ENCODE results near the gene CRLF3. TPM values are rescaled to one million over a fixed set of nuclear protein-coding genes. Genes with fewer than 3 reads are reported as not detected.
"Not testable (repeated sequence)": the region's sequence is repeated elsewhere in the genome, so short reads cannot be mapped to it uniquely, and the experiment has no call there.

Gene CRLF3
- 21.6 and 25.7 TPM in 2 replicates for total RNA-seq (2014; rRNA removed; shearing (Covaris generic))
- 19.8 and 24.1 TPM in 2 replicates for polyA plus RNA-seq (2015; cell fraction: cytosol; rRNA removed)
- 15.9 and 17.5 TPM in 2 replicates for polyA plus RNA-seq (2015; cell fraction: nucleus; rRNA removed)

DNA sequence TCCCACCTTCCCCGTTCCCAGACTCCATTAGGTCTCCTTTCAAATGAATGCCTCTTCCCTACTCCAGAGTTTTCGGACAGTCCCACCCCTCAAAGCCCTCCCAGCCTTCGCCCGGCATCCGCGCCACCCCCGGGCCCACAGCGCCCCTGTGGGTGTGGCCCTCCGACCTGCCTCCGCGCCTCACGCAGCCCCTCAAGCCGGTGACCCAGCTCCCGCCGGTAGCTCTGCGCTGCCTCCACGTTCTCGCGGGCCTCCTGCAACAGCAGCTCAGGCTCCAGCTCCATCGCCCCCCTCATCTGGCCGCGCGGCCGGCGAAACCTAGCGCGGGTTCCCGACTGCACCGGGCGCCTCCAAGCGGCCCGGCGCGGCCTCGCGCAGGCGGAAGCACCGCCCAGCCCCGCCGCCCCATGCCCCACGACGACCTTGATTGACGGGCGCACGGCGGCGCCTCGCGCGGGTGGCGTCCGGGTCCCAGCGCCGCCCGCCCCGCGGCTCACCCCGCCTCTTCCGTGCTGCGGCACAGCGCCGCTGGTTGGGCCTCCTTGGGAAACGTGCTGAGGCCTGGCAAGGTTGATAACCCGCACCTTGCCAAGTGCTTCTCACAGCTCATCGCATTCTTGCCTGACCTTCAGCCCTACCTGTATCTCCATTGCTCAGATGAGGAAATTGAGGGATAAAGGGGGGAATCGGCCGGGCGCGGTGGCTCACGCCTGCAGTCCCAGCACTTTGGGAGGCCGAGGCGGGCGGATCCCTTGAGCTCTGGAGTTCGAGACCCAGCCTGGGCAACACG, at the start of gene CRLF3:
Gene CRLF3, minus strand, starts transcription at position 337 of the 790 bp plus-strand sequence. Its CDS starts 41 bp downstream, at position 296.
- DNase-seq (ENCODE audit: low read depth) = peak; percentile 91

DNA sequence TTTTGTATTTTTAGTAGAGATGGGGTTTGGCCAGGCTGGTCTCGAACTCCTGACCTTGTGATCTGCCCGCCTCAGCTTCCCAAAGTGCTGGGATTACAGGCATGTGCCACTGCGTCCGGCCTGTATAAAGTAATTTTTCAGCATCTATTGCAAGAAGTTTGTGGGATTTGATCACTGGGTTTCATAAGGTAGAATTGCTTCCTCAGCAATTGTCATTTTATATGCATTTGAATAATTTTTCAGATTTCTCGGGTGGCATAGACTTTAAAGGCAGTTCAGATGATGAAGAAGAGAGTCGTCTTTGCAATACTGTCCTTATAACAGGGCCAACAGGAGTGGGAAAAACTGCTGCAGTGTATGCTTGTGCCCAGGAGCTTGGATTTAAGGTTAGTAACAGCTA, 44.5 kb upstream of the CRLF3 start:
- DNase-seq (ENCODE audit: low read depth) = no peak

- no peak for DNase-seq (ENCODE audit: low read depth)
These were observed 40.1 kb upstream of the CRLF3 start for GRCh38 chr17:30864636-30865035.

DNA sequence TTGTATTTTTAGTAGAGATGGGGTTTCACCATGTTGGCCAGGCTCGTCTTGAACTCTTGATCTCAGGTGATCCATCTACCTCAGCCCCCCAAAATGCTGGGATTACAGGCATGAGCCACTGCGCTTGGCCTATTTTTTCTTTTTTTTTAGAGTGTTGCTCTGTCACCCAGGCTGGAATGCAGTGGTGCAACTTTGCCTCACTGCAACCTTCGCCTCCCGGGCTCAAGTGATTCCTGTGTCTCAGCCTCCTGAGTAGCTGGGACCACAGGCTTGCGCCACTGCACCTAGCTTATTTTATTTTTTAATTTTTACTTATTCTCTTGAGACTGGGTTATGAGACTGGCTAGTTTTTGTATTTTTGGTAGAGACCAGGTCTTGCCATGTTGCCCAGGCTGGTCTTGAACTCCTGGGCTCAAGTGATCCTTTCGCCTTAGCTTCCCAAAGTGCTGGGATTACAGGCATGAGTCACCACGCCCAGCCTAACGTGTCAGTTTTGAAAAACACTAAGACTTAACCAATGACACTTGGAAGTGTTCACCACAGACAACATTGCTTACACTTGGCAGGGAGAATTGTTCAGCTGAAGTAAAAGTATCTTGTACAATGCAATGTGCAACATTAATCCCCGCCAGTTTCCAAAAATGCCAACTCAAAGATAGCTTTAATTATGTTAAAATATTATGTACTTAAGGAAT, 34.2 kb upstream of the CRLF3 start:
- no peak for DNase-seq (ENCODE audit: low read depth)

GRCh38 chr17:30854146-30854545, 29.7 kb upstream of the CRLF3 start:
- no peak for DNase-seq (ENCODE audit: low read depth)

DNA sequence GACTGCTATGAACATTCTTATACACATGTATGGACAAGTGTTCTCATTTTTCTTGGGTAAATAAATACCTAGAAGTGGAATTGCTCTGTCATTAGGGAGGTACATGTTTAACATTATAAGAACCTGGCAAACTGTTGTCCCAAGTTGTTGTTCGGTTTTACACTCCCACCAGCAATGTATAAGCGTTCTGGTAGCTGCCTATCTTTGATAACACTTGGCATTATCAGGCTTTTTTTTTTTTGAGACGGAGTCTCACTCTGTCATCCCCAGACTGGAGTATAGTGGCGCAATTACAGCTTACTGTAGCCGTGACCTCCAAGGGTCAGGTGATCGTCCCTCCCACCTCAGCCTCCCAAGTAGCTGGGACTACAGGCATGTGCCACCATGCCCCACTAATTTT, 23.5 kb upstream of the CRLF3 start:
- no peak for DNase-seq (ENCODE audit: low read depth)

DNA sequence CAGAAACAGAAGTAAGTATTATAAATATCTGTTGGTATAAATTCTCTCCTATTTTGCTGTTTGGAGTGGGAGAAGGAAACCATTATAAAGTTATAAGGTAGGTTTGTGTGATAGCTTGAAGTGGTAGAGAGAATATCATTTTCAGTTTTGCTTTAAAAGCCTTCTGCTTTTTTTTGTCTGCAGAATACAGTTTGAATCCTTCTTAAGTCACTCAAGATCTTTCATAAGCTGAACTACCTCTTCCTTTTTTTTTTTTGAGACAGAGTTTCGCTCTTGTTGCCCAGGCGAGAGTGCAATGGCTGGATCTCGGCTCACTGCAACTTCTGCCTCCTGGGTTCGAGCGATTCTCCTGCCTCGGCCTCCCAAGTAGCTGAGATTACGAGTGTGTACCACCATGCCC, 16.3 kb upstream of the CRLF3 start:
- DNase-seq (ENCODE audit: low read depth) = no peak

DNA sequence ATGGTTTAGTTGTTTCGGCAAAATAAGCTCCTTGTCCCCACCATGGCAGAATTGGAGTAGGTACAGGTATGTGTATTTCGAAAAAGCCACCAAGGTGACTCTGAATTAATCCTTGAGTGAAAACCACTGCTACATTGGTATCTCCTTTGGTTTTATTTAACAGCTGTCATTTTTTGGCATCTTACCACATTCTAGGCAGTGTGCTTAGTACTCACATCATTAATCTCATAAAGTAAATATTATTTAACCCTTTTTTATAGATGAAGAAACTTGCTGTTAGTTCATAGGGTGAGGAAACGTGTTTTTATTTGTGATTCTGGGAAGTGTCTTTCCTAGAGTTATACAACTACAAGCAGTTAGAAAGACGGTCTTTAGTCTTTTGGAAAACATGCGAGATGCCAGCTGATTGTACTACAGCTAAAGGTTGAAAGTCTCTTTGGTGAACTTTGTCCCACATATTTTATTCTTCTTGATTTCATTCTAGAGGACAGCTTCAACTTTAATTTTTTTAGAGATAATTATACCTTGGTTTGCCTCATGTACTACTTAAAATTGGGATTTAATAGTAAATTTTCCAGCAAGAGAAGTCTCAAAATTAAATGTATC, 13.8 kb upstream of the CRLF3 start:
- no peak for DNase-seq (ENCODE audit: low read depth)

GRCh38 chr17:30832438-30833124, 8.1 kb upstream of the CRLF3 start:
- no peak for DNase-seq (ENCODE audit: low read depth)

DNA sequence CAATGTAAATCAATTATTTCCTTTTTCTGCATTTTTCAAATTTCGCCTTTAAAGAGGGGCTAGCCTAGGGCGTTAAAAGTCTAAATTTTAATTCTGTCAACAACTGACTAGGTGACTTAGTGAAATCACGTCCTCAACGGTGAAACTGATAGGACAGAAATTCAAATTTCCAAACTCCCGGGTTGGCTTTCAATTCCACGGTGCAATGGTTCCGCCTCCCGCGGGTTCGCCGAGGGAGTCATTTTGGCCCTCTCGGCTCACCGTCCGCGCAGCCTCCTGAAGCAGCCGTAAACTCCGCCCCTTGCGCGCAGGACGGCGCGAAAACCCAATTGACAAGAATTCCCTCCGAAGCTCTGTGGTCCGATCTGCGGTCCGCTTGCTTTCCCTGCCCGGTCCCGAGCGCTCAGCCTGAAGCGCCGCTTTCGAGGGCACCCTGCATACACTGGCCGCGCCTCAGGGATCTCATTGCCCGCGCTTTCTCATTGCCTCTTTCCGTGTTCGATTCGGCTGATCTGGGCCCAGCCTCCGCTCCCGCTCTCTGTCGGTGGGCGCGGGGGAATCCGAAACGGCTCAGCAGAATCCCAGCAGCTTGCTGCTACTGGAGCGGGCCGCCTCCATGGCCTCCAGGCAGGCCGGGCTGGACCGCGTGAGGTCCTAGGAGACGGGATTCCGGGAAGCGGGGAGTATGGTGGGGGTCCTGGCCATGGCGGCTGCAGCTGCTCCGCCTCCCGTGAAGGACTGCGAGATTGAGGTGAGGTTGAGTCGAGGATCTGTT, 7.4 kb upstream of the CRLF3 start, which contains the start of gene ATAD5:
Gene ATAD5, plus strand, starts transcription at position 304 of the 775 bp plus-strand sequence. Its CDS starts 382 bp downstream, at position 686.
- DNase-seq (ENCODE audit: low read depth) = peak; percentile 87

DNA sequence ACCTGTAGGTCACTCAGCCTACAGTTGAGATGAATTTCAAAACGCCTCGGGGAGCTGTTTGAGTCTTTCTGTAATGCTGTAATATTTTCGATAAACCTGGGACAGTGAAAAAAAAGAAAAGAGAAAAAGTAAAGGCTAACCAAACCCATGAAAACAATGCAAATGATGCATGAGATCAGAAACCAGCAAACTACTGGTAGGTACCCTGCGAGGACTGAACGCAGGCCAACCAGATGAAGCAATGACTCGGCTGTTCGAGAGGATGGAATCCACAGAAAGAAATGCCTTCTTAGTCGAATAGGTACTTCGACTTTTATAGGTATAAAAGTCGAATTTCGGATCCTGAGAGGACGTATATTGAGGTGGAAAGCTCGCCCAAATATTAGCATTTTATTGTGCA, 6.8 kb upstream of the CRLF3 start:
- no peak for DNase-seq (ENCODE audit: low read depth)

- DNase-seq (ENCODE audit: low read depth) = no peak
These were observed 4.5 kb upstream of the CRLF3 start for GRCh38 chr17:30829022-30829421.

GRCh38 chr17:30827082-30827481, 2.6 kb upstream of the CRLF3 start:
- DNase-seq (ENCODE audit: low read depth) = no peak

- DNase-seq (ENCODE audit: low read depth) = no peak
These were observed 513 bp downstream of the CRLF3 start for GRCh38 chr17:30824002-30824355.

- no peak for DNase-seq (ENCODE audit: low read depth)
These were observed 1.1 kb downstream of the CRLF3 start for GRCh38 chr17:30823421-30823820.

GRCh38 chr17:30822919-30823318, 1.6 kb downstream of the CRLF3 start:
- not testable (repeated sequence) for DNase-seq (ENCODE audit: low read depth)

GRCh38 chr17:30821871-30822723, 2.4 kb downstream of the CRLF3 start:
- DNase-seq (ENCODE audit: low read depth) = no peak

DNA sequence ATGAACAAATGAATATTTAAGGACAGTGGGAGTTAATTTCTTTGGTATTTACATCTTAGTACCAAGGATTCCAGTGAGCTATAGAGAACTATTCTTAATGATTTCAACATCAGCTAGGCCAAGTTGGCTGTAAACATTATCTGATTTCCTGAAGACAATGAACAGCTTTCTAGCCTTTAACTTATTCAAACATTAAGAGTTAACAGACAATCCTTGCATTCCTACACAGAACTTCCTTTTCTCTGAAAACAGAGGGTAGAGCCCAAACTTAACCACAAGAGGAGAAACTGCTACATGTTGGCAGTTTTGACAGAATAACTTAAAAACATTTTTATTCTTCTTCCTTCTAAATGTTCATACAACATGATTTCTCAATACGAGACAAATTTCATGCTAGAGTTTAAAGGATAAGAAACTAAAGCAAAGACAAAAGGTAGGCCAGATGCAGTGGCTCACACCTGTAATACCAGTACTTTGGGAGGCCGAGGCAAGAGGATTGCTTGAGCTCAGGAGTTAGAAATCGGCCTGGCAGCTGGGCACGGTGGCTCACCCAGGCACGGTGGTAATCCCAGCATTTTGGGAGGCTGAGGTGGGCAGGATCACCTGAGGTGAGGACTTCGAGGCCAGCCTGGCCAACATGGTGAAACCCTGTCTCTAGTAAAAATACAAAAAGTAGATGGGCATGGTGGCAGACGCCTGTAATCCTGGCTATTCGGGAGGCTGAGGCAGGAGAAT, 4.4 kb downstream of the CRLF3 start:
- DNase-seq (ENCODE audit: low read depth) = no peak

DNA sequence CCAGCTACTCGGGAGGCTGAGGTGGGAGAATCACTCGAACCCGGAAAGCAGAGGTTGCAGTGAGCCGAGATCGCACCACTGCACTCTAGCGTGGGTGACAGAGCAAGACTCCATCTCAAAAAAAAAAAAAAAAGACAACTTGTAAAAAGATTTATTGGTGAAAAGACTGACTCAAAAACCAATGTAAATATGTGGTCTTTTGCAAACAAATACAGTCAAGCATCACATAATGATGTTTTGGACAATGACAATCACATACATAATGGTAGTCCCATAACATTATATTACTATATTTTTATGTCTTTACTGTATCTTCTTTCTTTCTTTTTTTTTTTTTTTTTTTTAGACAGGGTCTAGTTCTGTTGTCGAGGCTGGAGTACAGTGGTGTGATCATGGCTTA, 8.3 kb downstream of the CRLF3 start:
- no peak for DNase-seq (ENCODE audit: low read depth)
